Measurements from ENCODE around the gene CTNNA3. TPM values are rescaled to one million over a fixed set of nuclear protein-coding genes. Genes with fewer than 3 reads are reported as not detected.
"Not testable (repeated sequence)": the region's sequence is repeated elsewhere in the genome, so short reads cannot be mapped to it uniquely, and the experiment has no call there.

Gene CTNNA3
- total RNA-seq, 1 donor from 2014 or later, result not detected

- intact Hi-C loops (cut with micrococcal nuclease), result no loop called here
- no peak overlapping the region for H3K27ac Mint-ChIP-seq
- H3K4me3 Mint-ChIP-seq, result no peak overlapping the region
- no peaks in the 10 kb centered on the region for H3K9me3 Mint-ChIP-seq
- no peaks in the 10 kb centered on the region for H3K36me3 Mint-ChIP-seq (ENCODE audit: low read depth)
- peaks cover 2% of the 10 kb centered on the region for H3K27me3 Mint-ChIP-seq (ENCODE audit: insufficient read depth)
- DNase-seq (ENCODE audit: low spot score), result no peak
- no peaks in the 10 kb centered on the region for H3K4me1 Mint-ChIP-seq (ENCODE audit: low read depth)
Observed at GRCh38 chr10:67452892-67453291, 243.1 kb downstream of the CTNNA3 start.

- Mint-ChIP-seq H3K4me3 (no peak overlapping the region), H3K9me3 (peaks cover 7% of the 10 kb centered on the region), H3K27ac (no peak overlapping the region), H3K27me3 (ENCODE audit: insufficient read depth) (peaks cover 2% of the 10 kb centered on the region), H3K4me1 (ENCODE audit: low read depth) (no peaks in the 10 kb centered on the region), H3K36me3 (ENCODE audit: low read depth) (no peaks in the 10 kb centered on the region)
- intact Hi-C loops (cut with micrococcal nuclease), result no loop called here
- DNase-seq (ENCODE audit: low spot score), result no peak
Observed at GRCh38 chr10:67438605-67439304, 257.2 kb downstream of the CTNNA3 start.

- no peak overlapping the region for H3K27ac Mint-ChIP-seq
- no peak for DNase-seq (ENCODE audit: low spot score)
- no peaks in the 10 kb centered on the region for H3K27me3 Mint-ChIP-seq (ENCODE audit: insufficient read depth)
- intact Hi-C loops (cut with micrococcal nuclease), result no loop called here
- no peaks in the 10 kb centered on the region for H3K4me1 Mint-ChIP-seq (ENCODE audit: low read depth)
- H3K4me3 Mint-ChIP-seq, result no peak overlapping the region
- no peaks in the 10 kb centered on the region for H3K36me3 Mint-ChIP-seq (ENCODE audit: low read depth)
- H3K9me3 Mint-ChIP-seq, result no peaks in the 10 kb centered on the region
Observed at GRCh38 chr10:67433276-67433675, 262.7 kb downstream of the CTNNA3 start.

- intact Hi-C loops (cut with micrococcal nuclease), result no loop called here
- no peaks in the 10 kb centered on the region for H3K27me3 Mint-ChIP-seq (ENCODE audit: insufficient read depth)
- DNase-seq (ENCODE audit: low spot score), result no peak
Observed at GRCh38 chr10:67402620-67403019, 293.4 kb downstream of the CTNNA3 start.

GRCh38 chr10:67401711-67402110 lies 294.3 kb downstream of the CTNNA3 start:
- H3K27me3 Mint-ChIP-seq (ENCODE audit: insufficient read depth), result no peaks in the 10 kb centered on the region
- no peak for DNase-seq (ENCODE audit: low spot score)
- peaks cover 3% of the 10 kb centered on the region for H3K9me3 Mint-ChIP-seq
- H3K36me3 Mint-ChIP-seq (ENCODE audit: low read depth), result no peaks in the 10 kb centered on the region
- intact Hi-C loops (cut with micrococcal nuclease), result no loop called here
- no peak overlapping the region for H3K27ac Mint-ChIP-seq
- H3K4me1 Mint-ChIP-seq (ENCODE audit: low read depth), result no peaks in the 10 kb centered on the region
- H3K4me3 Mint-ChIP-seq, result no peak overlapping the region

More at GRCh38 chr10:67402620-67403019, 293.4 kb downstream of the CTNNA3 start:
- Mint-ChIP-seq H3K9me3 (peaks cover 3% of the 10 kb centered on the region), H3K4me3 (no peak overlapping the region), H3K27ac (no peak overlapping the region), H3K36me3 (ENCODE audit: low read depth) (no peaks in the 10 kb centered on the region), H3K4me1 (ENCODE audit: low read depth) (no peaks in the 10 kb centered on the region)

- H3K27ac Mint-ChIP-seq; H3K36me3 Mint-ChIP-seq (ENCODE audit: low read depth); H3K4me3 Mint-ChIP-seq; H3K27me3 Mint-ChIP-seq (ENCODE audit: insufficient read depth); DNase-seq (ENCODE audit: low spot score); H3K9me3 Mint-ChIP-seq; intact Hi-C loops (cut with micrococcal nuclease); H3K4me1 Mint-ChIP-seq (ENCODE audit: low read depth): not testable (repeated sequence)
Observed at GRCh38 chr10:67386841-67387533, 309.0 kb downstream of the CTNNA3 start.

- no peak for DNase-seq (ENCODE audit: low spot score)
- Mint-ChIP-seq H3K4me3 (no peak overlapping the region), H3K4me1 (ENCODE audit: low read depth) (no peaks in the 10 kb centered on the region), H3K27ac (no peak overlapping the region), H3K36me3 (ENCODE audit: low read depth) (no peaks in the 10 kb centered on the region), H3K27me3 (ENCODE audit: insufficient read depth) (peaks cover 7% of the 10 kb centered on the region), H3K9me3 (no peaks in the 10 kb centered on the region)
- intact Hi-C loops (cut with micrococcal nuclease), result no loop called here
Observed at GRCh38 chr10:67386260-67386659, 309.7 kb downstream of the CTNNA3 start.

- DNase-seq (ENCODE audit: low spot score), result no peak
- H3K27me3 Mint-ChIP-seq (ENCODE audit: insufficient read depth), result peaks cover 7% of the 10 kb centered on the region
- intact Hi-C loops (cut with micrococcal nuclease), result no loop called here
- H3K36me3 Mint-ChIP-seq (ENCODE audit: low read depth), result no peaks in the 10 kb centered on the region
- no peak overlapping the region for H3K27ac Mint-ChIP-seq
- H3K4me3 Mint-ChIP-seq, result no peak overlapping the region
- no peaks in the 10 kb centered on the region for H3K4me1 Mint-ChIP-seq (ENCODE audit: low read depth)
- no peaks in the 10 kb centered on the region for H3K9me3 Mint-ChIP-seq
Observed at GRCh38 chr10:67385566-67385965, 310.4 kb downstream of the CTNNA3 start.

GRCh38 chr10:67385089-67385488 lies 310.9 kb downstream of the CTNNA3 start:
- Mint-ChIP-seq H3K4me3 (no peak overlapping the region), H3K36me3 (ENCODE audit: low read depth) (no peaks in the 10 kb centered on the region), H3K4me1 (ENCODE audit: low read depth) (no peaks in the 10 kb centered on the region), H3K9me3 (no peaks in the 10 kb centered on the region), H3K27me3 (ENCODE audit: insufficient read depth) (peaks cover 7% of the 10 kb centered on the region), H3K27ac (no peak overlapping the region)
- no peak for DNase-seq (ENCODE audit: low spot score)
- intact Hi-C loops (cut with micrococcal nuclease), result no loop called here

- H3K4me3 Mint-ChIP-seq, result no peak overlapping the region
- H3K4me1 Mint-ChIP-seq (ENCODE audit: low read depth), result no peaks in the 10 kb centered on the region
- no peaks in the 10 kb centered on the region for H3K27me3 Mint-ChIP-seq (ENCODE audit: insufficient read depth)
- H3K9me3 Mint-ChIP-seq, result no peaks in the 10 kb centered on the region
- H3K36me3 Mint-ChIP-seq (ENCODE audit: low read depth), result no peaks in the 10 kb centered on the region
- no peak overlapping the region for H3K27ac Mint-ChIP-seq
- DNase-seq (ENCODE audit: low spot score), result no peak
- intact Hi-C loops (cut with micrococcal nuclease), result no loop called here
Observed at GRCh38 chr10:67331121-67331910, 364.7 kb downstream of the CTNNA3 start.

- Mint-ChIP-seq H3K4me3 (no peak overlapping the region), H3K27ac (no peak overlapping the region), H3K27me3 (ENCODE audit: insufficient read depth) (no peaks in the 10 kb centered on the region), H3K36me3 (ENCODE audit: low read depth) (no peaks in the 10 kb centered on the region), H3K9me3 (peaks cover 5% of the 10 kb centered on the region), H3K4me1 (ENCODE audit: low read depth) (no peaks in the 10 kb centered on the region)
- intact Hi-C loops (cut with micrococcal nuclease), result no loop called here
- DNase-seq (ENCODE audit: low spot score), result no peak
Observed at GRCh38 chr10:67327626-67328535, 368.1 kb downstream of the CTNNA3 start.

GRCh38 chr10:67319976-67320375 lies 376.0 kb downstream of the CTNNA3 start:
- Mint-ChIP-seq H3K9me3 (no peaks in the 10 kb centered on the region), H3K36me3 (ENCODE audit: low read depth) (no peaks in the 10 kb centered on the region), H3K27ac (no peak overlapping the region), H3K4me3 (no peak overlapping the region), H3K4me1 (ENCODE audit: low read depth) (no peaks in the 10 kb centered on the region), H3K27me3 (ENCODE audit: insufficient read depth) (peaks cover 3% of the 10 kb centered on the region)
- no peak for DNase-seq (ENCODE audit: low spot score)
- intact Hi-C loops (cut with micrococcal nuclease), result no loop called here

Data from activated T-helper 1 cell treated with anti-CD3 and anti-CD28 coated beads, Interleukin-12 subunit alpha, Interleukin-12 subunit beta, Interleukin-2, Interleukin-4 antibody, amounts not matched to agents 30 ng/mL and 10 ng/mL and 1 ng/mL, durations not matched to agents 14 hours and 24 hours and 36 hours (primary cell).